H9 (cell line): Measurements from ENCODE around the gene SIGMAR1. TPM values are rescaled to one million over a fixed set of nuclear protein-coding genes. Genes with fewer than 3 reads are reported as not detected.

Experiments used
- DNase-seq: peaks from one replicate; pipeline ENCODE4 v3.0.0-alpha.2; 2017
- H2AFZ ChIP-seq: one replicate; pipeline ENCODE4 v1.6.1; 2013; ENCODE audit warnings: mild to moderate bottlenecking, low read length, control low read depth, moderate library complexity
- H2AK5ac ChIP-seq: 2 replicates; pipeline ENCODE4 v1.6.1; 2013; ENCODE audit warnings: low read length, control low read depth, mixed read lengths; ENCODE audit not compliant: insufficient read length
- H2BK120ac ChIP-seq: one replicate; pipeline ENCODE4 v1.6.1; 2013; ENCODE audit warnings: low read depth, mild to moderate bottlenecking, low read length, control low read depth, inconsistent platforms; ENCODE audit not compliant: poor library complexity, severe bottlenecking
- H2BK12ac ChIP-seq: 2 replicates; pipeline ENCODE4 v1.6.1; 2013; ENCODE audit warnings: low read length, control low read depth, mixed read lengths, low read depth; ENCODE audit not compliant: insufficient read length
- H2BK15ac ChIP-seq: 2 replicates; pipeline ENCODE4 v1.6.1; 2013; ENCODE audit warnings: low read depth, low read length, control low read depth
- H2BK20ac ChIP-seq: one replicate; pipeline ENCODE4 v1.6.1; 2013; ENCODE audit warnings: low read depth, mild to moderate bottlenecking, low read length, control low read depth, inconsistent platforms; ENCODE audit not compliant: poor library complexity, severe bottlenecking
- H2BK5ac ChIP-seq: 2 replicates; pipeline ENCODE4 v1.6.1; 2013; ENCODE audit warnings: low read length, control low read depth, mixed read lengths; ENCODE audit not compliant: insufficient read length
- H3K14ac ChIP-seq: 2 replicates; pipeline ENCODE4 v1.6.1; 2013; ENCODE audit warnings: low read length, control low read depth; ENCODE audit not compliant: insufficient read depth
- H3K18ac ChIP-seq: 2 replicates; pipeline ENCODE4 v1.6.1; 2013; ENCODE audit warnings: low read depth, mild to moderate bottlenecking, mixed read lengths, low read length, control low read depth; ENCODE audit not compliant: insufficient read length
- H3K23ac ChIP-seq: 2 replicates; pipeline ENCODE4 v1.6.1; 2013; ENCODE audit warnings: low read length, control low read depth, mixed read lengths, low read depth; ENCODE audit not compliant: insufficient read length
- H3K23me2 ChIP-seq: 2 replicates; pipeline ENCODE4 v1.6.1; 2013; ENCODE audit warnings: low read depth, mild to moderate bottlenecking, mixed read lengths, low read length, control low read depth; ENCODE audit not compliant: insufficient read length, poor library complexity, severe bottlenecking
- H3K27ac ChIP-seq: 2 replicates; pipeline ENCODE4 v1.5.1; 2013; ENCODE audit warnings: low read length, control low read depth, mixed read lengths, low read depth; ENCODE audit not compliant: insufficient read length
- H3K27me3 ChIP-seq: 2 replicates; pipeline ENCODE4 v1.6.1; 2013; ENCODE audit warnings: low read length, control low read depth, inconsistent platforms; ENCODE audit not compliant: insufficient read depth
- H3K4ac ChIP-seq: 2 replicates; pipeline ENCODE4 v1.6.1; 2013; ENCODE audit warnings: low read depth, mild to moderate bottlenecking, control low read depth, inconsistent platforms, low read length, moderate library complexity
- H3K4me1 ChIP-seq: 2 replicates; pipeline ENCODE4 v1.6.1; 2013; ENCODE audit warnings: low read length, control low read depth, inconsistent platforms; ENCODE audit not compliant: insufficient read depth
- H3K4me2 ChIP-seq: 2 replicates; pipeline ENCODE4 v1.6.1; 2013; ENCODE audit warnings: low read length, control low read depth, mixed read lengths; ENCODE audit not compliant: insufficient read length, insufficient read depth
- H3K56ac ChIP-seq: 2 replicates; pipeline ENCODE4 v1.6.1; 2013; ENCODE audit warnings: low read depth, mild to moderate bottlenecking, mixed read lengths, low read length, control low read depth; ENCODE audit not compliant: insufficient read length
- H3K79me1 ChIP-seq: 2 replicates; pipeline ENCODE4 v1.6.1; 2013; ENCODE audit warnings: low read depth, mild to moderate bottlenecking, moderate library complexity, low read length, control low read depth, inconsistent platforms; ENCODE audit not compliant: insufficient read depth, poor library complexity, severe bottlenecking
- H3K79me2 ChIP-seq: 2 replicates; pipeline ENCODE4 v1.6.1; 2013; ENCODE audit warnings: low read length, control low read depth, inconsistent platforms; ENCODE audit not compliant: insufficient read depth
- H3K9ac ChIP-seq: 2 replicates; pipeline ENCODE4 v1.6.1; 2013; ENCODE audit warnings: low read length, control low read depth, mixed read lengths; ENCODE audit not compliant: insufficient read length; ENCODE audit errors: extremely low read depth
- H3K9me3 ChIP-seq: one replicate; pipeline ENCODE4 v1.6.1; 2013; ENCODE audit warnings: low read depth, low read length, inconsistent platforms; ENCODE audit not compliant: control insufficient read depth
- H3T11ph ChIP-seq: one replicate; pipeline ENCODE4 v1.6.1; 2013; ENCODE audit warnings: mild to moderate bottlenecking, low read length, control low read depth, inconsistent platforms
- H4K20me1 ChIP-seq: one replicate; pipeline ENCODE4 v1.6.1; 2013; ENCODE audit not compliant: control insufficient read depth, insufficient read length, insufficient read depth
- H4K5ac ChIP-seq: 2 replicates; pipeline ENCODE4 v1.6.1; 2013; ENCODE audit warnings: low read depth, mild to moderate bottlenecking, mixed read lengths, low read length, control low read depth; ENCODE audit not compliant: insufficient read length
- H4K8ac ChIP-seq: replicated peaks from 2 replicates; pipeline ENCODE4 v1.6.1; 2013; ENCODE audit warnings: low read length, control low read depth, mixed read lengths, low read depth; ENCODE audit not compliant: insufficient read length
- H4K91ac ChIP-seq: 2 replicates; pipeline ENCODE4 v1.6.1; 2013; ENCODE audit warnings: low read depth, mild to moderate bottlenecking, moderate library complexity, mixed read lengths, low read length, control low read depth; ENCODE audit not compliant: insufficient read length
- H3K27ac Mint-ChIP-seq, 3 experiments: 2 replicates in 2 of 3; 3 replicates in 1 of 3; pipeline ENCODE4 v1.8.0; 2020 to 2021; ENCODE audit warnings: mixed read lengths in 3 of 3, mild to moderate bottlenecking in 1 of 3, moderate library complexity in 1 of 3
- H3K27me3 Mint-ChIP-seq: 2 replicates; pipeline ENCODE4 v1.8.0; 2021; ENCODE audit warnings: low read depth, mild to moderate bottlenecking, moderate library complexity, mixed read lengths
- H3K36me3 Mint-ChIP-seq, 3 experiments: 2 replicates in 2 of 3; 3 replicates in 1 of 3; pipeline ENCODE4 v1.8.0; 2020 to 2021; ENCODE audit warnings: low read depth in 3 of 3, mixed read lengths in 3 of 3; ENCODE audit not compliant: insufficient read depth in 1 of 3
- H3K4me1 Mint-ChIP-seq, 2 experiments: 2 replicates each; pipeline ENCODE4 v1.8.0; 2020; ENCODE audit warnings: mixed read lengths in 2 of 2
- H3K4me3 Mint-ChIP-seq, 2 experiments: 2 replicates in 1 of 2; 3 replicates in 1 of 2; pipeline ENCODE4 v1.8.0; 2020 to 2021; ENCODE audit warnings: mild to moderate bottlenecking in 2 of 2, mixed read lengths in 2 of 2, moderate library complexity in 1 of 2
- H3K9me3 Mint-ChIP-seq, 2 experiments: 2 replicates in 1 of 2; 3 replicates in 1 of 2; pipeline ENCODE4 v1.8.0; 2020; ENCODE audit warnings: mild to moderate bottlenecking in 2 of 2, mixed read lengths in 2 of 2, moderate library complexity in 1 of 2
- WGBS: extraction: QIAGEN DNeasy Blood & Tissue Kit; methylation state at CpG from one replicate; pipeline ENCODE4 v1.1.7; 2013; ENCODE audit warnings: missing lambda C conversion rate, low lambda C conversion rate, mixed read lengths; ENCODE audit not compliant: insufficient read length; ENCODE audit errors: extremely low coverage; 5-methylcytosine and 5-hydroxymethylcytosine counted together
- total RNA-seq: library from RNA; stranded (reverse); gene quantifications from 2 replicates; pipeline ENCODE4 v1.2.1, GENCODE V29; 2021
- TF ChIP-seq, protein P1 (sequence below): fragments of 200-600 bp; sonication (generic); conservative IDR thresholded peaks from 3 replicates; pipeline ENCODE4 v1.8.0; 2021; ENCODE audit warnings: antibody characterized with exemption, mild to moderate bottlenecking

Gene SIGMAR1
- total RNA-seq, 1 experiment from 2014 or later: 68.3 TPM

DNA sequence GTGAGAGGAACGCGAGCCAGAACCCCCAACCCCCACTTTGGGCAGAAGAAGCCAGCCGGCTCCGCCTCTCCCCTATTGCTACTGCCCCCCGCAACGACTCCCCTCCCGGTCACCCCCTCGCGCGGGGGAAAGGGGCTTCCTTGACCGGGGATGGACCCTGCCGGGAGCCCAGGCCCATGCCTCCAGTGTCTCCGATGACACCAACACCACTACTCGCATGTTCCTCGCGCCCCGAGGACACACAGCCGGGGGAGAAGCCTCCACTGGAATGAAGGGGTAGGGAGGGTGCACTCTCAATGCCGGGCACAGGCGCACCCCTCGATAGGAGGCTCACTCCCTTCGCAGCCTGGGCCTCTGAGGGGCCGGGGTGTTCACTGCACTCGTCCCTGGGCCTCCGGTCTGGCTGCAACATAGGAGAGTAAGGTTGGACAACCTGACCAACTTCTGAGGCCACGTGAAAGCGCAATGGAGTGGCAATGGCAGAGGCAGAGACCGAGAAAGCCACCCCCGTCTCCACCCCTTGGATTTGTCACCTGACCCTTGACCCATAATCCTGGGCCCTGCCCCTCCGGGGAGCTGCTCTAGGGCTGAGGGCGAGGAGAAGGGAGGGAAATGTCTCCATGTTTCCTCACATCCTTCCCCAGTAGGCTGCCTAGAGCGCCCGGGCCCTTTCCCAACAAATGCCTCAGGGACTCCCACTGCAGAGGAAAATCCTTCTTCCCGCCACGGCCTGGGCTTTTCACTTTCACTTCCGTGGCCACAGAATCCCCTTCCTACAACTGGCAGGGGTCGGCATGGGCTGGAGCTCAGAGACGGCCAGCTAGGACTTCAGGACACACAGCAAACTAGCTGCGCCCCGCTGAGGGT, 47.0 kb downstream of the SIGMAR1 start:
- no peak overlapping the region for H2AFZ ChIP-seq
- no peak overlapping the region for H3K4ac ChIP-seq
- no peak overlapping the region for H3K9ac ChIP-seq
- H3K27ac ChIP-seq: no peak overlapping the region
- peaks cover 74% of the 10 kb centered on the region for H3K27me3 ChIP-seq
- H3K79me1 ChIP-seq: no peaks in the 10 kb centered on the region
- H3K79me2 ChIP-seq: no peaks in the 10 kb centered on the region
- H3K23ac ChIP-seq: no peak overlapping the region
- H4K5ac ChIP-seq: no peak overlapping the region
- H3K18ac ChIP-seq: no peak overlapping the region
- Mint-ChIP-seq H3K27ac (no peak overlapping the region), H3K27me3 (peaks cover 95% of the 10 kb centered on the region), H3K36me3 (peaks cover 0 to 2% (median 0%) of the 10 kb centered on the region in 3 experiments; a peak in 1 of 7 replicates), H3K9me3 (no peaks in the 10 kb centered on the region; a peak in 2 of 5 replicates), H3K4me3 (peak overlapping the region; percentile 69 to 90), H3K4me1 (peaks cover 31 to 48% of the 10 kb centered on the region in 2 experiments)
- H4K91ac ChIP-seq: no peak overlapping the region
- TF ChIP-seq, protein P1, sequence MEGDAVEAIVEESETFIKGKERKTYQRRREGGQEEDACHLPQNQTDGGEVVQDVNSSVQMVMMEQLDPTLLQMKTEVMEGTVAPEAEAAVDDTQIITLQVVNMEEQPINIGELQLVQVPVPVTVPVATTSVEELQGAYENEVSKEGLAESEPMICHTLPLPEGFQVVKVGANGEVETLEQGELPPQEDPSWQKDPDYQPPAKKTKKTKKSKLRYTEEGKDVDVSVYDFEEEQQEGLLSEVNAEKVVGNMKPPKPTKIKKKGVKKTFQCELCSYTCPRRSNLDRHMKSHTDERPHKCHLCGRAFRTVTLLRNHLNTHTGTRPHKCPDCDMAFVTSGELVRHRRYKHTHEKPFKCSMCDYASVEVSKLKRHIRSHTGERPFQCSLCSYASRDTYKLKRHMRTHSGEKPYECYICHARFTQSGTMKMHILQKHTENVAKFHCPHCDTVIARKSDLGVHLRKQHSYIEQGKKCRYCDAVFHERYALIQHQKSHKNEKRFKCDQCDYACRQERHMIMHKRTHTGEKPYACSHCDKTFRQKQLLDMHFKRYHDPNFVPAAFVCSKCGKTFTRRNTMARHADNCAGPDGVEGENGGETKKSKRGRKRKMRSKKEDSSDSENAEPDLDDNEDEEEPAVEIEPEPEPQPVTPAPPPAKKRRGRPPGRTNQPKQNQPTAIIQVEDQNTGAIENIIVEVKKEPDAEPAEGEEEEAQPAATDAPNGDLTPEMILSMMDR: no peak
- no peak overlapping the region for H4K8ac ChIP-seq
- H2BK12ac ChIP-seq: no peak overlapping the region
- WGBS: no CpG with 5 or more reads among the region's 40 CpGs
- H2BK15ac ChIP-seq: no peak overlapping the region
- peak; percentile 60 for DNase-seq
- no peak overlapping the region for H2AK5ac ChIP-seq
- H3K4me1 ChIP-seq: peaks cover 9% of the 10 kb centered on the region; the same call in 1 of the 2 replicates
- peaks cover 4% of the 10 kb centered on the region for H4K20me1 ChIP-seq
- no peak overlapping the region for H2BK120ac ChIP-seq
- no peak overlapping the region for H3K56ac ChIP-seq
- H3K9me3 ChIP-seq: no peaks in the 10 kb centered on the region
- peak overlapping the region; percentile 47 for H3K4me2 ChIP-seq
- no peak overlapping the region for H2BK5ac ChIP-seq
- no peak overlapping the region for H3T11ph ChIP-seq
- no peak overlapping the region for H2BK20ac ChIP-seq
- H3K14ac ChIP-seq: no peak overlapping the region
- H3K23me2 ChIP-seq: peaks cover 21% of the 10 kb centered on the region
